Fibroblast of peridontal ligament (primary cell): ENCODE measurements around the gene GON7.
"Not testable (repeated sequence)": the region's sequence is repeated elsewhere in the genome, so short reads cannot be mapped to it uniquely, and the experiment has no call there.

ENCODE experiments used
- DNase-seq: peaks from one replicate; pipeline ENCODE4 v3.0.0-alpha.2; 2010; ENCODE audit errors: extremely low read depth

Gene GON7

DNA sequence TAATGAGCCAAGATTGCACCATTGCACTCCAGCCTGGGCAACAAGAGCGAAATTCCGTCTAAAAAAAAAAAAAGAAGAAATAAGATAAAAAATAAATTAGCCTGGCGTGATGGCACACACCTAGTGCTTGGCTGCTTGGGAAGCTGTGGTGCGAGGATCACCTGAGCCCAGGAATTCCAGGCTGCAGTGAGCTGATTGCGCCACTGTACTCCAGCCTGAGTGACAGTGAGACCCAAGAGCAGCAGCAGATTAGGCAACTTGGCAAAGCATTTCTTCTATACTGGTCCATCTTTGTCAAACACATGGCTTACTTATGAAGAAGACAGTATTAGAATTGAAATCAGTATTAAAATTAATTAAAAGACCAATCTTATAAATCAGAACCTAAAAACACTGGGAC is 6.3 kb downstream of the GON7 start:
- no peak for DNase-seq

DNA sequence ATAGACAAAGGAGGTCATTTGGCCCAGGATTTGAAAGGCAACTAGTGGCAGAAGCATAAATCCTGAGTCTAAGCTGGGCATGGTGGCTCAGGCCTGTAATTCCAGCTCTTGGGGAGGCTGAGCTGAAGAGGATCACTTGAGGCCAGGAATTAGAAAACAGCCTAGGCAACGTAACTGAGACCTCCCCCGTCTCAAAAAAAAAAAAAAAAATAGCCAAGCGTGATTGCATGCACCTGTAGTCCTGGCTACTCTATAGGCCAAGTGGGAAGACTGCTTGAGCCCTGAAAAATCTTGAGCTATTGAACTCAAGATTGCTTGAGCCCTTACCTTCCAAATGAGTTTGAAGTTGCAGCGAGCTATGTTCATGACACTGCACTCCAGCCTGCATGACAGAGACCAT is 7.8 kb downstream of the GON7 start:
- DNase-seq: no peak

DNA sequence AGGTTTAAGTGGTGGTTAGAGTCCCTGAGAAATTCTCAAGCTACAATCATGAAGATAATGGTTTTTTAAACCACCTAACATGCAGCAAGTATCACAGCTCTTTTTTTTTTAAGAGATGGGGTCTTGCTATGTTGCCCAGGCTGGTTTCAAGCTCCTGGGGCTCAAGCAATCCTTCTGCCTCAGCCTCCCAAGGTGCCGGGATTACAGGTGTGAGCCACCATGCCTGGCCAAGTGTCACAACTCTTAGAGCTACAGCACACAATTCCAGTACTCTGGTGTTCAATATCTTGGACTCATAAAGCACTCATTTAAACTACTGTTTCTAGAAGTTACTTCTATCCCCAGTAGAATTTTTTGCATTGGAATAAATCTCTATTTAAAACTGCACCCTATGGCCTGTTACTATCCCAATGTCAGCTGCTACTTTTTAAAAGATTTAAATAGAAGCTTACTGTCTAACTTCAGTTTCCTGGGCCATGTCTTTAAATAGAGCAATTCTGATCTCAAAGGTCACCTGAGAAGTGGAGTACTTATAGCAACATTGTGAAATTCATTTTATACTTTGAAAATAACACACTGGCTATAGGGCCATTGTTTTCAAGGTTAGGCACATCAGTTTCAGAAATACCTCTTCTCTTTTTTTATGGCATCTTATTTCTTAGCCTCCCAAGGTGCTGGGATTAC is 11.4 kb downstream of the GON7 start:
- no peak for DNase-seq

DNA sequence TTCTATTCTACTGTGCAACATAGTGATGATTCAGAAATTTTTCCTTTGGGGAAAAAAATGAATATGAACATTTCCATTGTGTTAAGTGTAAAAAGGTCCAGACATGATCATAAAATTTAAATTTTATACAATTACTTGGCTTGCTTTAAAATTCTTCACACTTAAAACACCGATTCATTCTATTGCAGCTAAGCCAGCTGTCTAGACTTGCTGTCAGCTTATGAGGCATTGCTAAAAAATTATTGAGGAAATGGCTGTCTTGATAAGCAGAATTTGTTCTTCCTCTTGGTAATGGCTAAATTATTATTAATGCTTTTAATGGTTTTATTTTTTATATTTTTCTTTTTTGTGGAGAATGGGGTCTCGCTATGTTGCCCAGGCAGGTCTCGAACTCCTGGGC is 19.9 kb downstream of the GON7 start:
- no peak for DNase-seq

DNA sequence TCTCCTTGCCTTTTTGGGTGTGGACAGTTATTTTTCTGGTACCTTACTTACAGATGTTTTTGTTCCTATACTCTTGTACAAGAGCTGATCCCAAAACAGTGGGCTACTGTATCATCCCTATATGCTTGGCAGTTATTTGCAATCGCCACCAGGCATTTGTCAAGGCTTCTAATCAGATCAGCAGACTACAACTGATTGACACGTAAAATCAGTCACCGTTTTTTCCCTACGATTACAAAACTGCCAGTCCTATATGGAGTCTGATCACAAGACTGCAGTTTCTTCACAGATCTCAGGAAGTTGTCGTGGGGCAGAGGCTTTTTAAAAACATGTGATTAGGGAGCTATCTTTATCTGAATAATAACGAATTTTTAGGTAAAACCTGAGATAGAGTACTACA is 20.4 kb downstream of the GON7 start:
- DNase-seq: no peak

DNA sequence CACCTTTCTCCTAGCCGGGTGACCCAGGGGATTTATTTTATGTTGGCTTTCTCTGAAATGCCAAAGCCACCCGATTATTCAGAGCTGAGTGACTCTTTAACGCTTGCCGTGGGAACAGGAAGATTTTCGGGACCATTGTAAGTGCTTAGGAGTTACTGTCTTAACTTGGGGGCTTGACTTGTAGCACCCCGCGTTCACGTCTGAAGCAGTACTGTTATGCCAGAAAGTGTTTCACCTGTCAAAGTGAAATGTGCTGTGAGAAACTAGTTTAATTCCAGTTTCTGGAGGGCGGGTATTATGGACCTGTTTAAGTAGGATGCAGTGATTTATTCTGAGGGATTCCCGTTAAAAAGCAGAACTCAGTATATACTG is 21.5 kb downstream of the GON7 start:
- DNase-seq: no peak

DNA sequence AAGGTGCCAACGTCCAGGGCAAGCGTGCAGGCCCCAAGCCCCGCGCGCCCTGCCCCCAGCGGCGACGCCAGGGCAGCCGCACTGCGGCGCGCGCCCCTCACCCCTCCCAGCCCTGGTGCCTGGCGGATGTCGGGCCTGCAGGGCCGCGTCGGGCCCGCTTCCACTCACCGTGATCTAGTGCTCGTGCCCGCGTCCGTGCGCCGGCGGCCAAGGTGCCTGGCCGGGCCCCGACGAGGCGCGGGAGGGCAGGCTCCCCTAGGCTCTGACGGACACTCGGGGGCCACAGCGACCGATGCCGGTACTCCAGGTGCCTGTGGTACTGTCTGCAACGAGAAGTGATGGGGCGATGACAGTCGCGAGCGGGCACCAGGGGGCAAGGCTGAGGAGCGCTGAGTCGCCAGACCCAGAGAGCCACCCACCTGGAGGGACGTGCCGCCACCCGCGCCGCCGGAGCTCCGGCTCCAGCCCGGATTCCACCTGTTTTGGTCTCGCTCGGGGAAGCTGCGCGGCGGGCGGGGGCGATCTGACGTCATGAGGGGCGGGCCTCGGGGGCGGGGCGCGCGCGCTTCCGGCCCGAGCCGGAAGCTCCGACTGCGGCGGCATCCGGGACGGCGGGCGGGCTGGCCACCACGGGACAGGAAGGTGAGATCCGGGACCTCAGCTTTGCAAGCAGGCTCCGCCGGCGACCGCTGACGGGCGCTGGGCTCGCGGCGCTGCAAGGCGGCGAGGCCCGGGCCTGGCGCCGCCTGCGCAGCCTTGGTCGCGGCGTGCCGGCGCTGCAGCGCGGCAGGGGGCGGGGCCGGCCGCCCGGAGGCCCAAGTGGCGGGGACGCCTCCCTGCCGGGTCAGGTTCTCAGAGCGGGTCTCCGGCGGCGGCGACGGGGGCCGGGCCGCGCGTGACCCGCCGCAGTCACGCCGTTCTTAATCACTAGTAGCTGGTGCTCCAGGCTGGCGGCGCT is 22.2 kb downstream of the GON7 start, which contains the start of the genes LYSET and MOAP1:
Gene LYSET, plus strand, starts transcription at position 927 of the 958 bp plus-strand sequence. CDS start 89 bp downstream, outside the sequence.
Gene MOAP1, minus strand, starts transcription at position 507 of the 958 bp plus-strand sequence. CDS start 655 bp downstream, outside the sequence.
- peak; percentile 60 for DNase-seq

DNA sequence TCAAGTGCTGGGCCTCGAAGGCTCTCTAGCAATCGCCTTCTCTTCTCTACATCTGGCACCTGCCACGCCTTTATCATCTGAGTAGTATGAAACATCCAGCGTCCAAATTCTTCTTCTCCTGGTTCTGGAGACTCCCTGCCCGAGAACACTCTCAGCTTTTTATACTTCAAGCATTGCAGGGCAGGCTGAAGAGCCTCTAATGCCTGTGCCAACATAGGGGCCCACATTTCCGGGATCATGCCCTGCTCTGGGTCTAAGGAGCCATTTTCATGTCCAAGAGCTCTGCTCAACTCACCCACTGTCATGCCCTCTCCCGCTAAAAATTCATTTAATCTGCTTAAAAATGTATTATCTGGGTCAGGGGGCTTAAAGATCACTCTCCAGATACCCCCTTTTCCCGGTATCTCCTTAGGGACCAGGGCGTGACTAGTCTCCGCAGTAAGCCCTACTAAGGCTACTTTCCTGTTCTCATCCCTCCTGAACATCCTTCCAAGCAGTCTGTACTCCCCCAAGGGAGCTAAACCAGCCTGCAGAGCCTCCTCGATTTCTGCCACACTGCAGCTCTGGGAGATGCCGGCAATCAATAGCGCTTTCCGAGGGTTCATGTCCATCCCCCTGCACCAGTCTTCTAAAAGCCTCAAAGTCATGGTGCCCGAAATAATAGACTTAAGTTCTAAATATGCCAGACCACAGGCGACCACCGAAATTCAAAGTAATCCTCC is 23.1 kb downstream of the GON7 start:
- DNase-seq: no peak

DNA sequence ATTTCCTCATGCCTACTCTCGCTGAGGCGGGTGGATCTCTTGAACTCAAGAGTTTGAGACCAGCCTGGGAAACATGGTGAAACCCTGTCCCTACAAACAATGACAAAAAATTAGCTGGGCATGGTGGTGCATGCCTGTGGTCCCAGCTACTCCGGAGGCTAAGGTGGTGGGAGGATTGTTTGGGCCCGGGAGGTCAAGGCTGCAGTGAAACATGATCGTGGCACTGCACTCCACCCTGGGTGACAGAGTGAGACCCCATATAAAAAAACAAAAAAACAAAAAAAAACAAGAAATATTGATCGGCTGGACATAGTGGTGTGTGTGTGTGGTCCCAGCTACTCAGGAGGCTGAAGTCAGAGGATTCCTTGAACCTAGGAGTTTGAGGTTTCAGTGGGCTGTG is 31.4 kb downstream of the GON7 start:
- no peak for DNase-seq

DNA sequence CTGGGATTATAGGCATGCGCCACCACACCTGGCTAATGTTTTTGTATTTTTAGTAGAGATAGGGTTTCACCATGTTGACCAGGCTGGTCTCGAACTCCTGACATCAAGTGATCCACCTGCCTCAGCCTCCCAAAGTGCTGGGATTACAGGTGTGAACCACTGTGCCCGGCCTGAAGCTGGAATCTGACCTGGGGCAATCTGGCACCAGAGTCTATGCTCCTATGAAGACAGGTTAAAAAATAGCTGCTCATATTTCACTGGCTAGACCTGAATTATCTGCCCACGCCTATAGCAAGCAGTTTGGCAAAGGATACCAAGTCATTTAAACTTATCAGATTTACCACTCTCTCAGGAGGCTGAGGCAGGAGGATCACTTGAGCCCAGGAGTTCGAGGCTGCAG is 32.1 kb downstream of the GON7 start:
- not testable (repeated sequence) for DNase-seq

DNA sequence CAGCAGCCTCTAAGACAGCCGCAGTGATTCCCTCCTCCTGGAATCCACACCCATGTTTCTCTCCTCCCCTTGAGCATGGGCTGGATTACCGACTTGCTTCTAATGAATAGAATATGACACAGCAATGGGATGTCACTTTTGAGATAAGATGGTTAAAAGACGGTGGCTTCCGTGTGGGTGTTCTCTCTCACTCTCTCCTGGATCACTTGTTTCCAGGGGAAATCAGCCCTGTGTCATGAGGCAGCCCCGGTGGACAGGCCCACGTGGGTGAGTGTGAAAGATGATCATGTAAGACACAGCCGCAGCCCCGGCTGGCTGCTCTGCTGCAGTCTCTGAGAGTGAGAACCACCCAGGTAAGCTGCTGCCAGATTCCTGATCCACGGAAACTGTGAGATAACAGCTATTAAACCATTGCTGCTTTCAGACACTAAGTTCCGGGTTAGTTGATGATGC is 32.9 kb downstream of the GON7 start:
- no peak for DNase-seq

DNA sequence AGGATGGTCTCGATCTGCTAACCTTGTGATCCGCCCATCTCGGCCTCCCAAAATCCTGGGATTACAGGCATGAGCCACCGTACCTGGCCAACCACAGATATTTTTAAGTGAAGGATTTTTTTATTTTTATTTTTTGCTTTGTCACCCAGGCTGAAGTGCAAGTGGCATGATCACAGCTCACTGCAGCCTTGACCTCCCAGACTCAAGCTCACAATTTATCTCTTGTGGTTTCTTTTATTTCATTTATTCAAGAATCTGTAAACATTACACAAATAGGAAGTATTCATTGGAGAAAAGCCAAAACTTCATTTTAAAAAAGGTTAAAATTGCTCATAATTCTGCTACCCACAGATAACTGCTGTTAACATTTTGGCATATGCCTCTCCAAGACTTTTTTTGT is 35.5 kb downstream of the GON7 start:
- DNase-seq: no peak

DNA sequence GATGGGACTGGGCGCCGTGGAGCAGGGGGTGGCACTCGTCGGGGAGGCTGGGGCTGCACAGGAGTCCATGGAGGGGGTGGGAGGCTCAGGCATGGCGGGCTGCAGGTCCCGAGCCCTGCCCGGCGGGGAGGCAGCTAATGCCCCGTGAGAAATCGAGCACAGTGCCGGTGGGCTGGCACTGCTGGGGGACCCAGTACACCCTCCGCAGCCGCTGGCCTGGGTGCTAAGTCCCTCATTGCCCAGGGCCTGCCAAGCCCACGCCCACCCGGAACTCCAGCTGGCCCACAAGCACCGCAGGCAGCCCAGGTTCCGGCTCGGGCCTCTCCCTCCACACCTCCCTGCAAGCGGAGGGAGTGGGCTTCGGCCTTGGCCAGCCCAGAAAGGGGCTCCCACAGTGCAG is 36.7 kb downstream of the GON7 start:
- DNase-seq: not testable (repeated sequence)

DNA sequence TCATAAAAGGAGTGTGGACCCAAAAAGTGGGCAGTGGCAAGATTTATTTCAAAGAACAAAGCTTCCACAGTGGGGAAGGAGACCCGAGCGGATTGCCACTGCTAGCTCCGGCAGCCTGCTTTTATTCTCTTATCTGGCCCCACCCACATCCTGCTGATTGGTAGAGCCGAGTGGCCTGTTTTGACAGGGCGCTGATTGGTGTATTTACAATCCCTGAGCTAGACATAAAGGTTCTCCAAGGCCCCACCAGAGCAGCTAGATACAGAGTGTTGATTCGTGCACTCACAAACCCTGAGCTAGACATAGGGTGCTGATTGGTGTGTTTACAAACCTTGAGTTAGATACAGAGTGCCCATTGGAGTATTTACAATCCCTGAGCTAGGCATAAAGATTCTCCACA is 37.2 kb downstream of the GON7 start:
- not testable (repeated sequence) for DNase-seq

DNA sequence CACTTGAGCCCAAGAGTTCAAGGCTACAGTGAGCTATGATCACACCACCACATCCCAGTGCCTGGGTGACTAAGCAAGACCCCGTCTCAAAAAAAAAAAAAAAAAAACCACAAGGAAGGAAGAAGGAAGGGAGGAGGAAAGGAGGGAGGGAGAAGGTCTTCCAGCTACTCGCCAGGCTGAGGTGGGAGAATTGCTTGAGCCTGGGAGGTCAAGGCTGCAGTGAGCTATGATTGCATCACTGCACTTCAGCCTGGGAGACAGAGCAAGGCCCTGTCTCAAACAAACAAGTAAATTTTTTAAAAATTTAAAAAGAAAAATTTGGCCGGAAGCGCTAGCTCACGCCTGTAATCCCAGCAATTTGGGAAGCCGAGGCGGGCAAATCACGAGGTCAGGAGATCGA is 38.3 kb downstream of the GON7 start:
- DNase-seq: not testable (repeated sequence)

DNA sequence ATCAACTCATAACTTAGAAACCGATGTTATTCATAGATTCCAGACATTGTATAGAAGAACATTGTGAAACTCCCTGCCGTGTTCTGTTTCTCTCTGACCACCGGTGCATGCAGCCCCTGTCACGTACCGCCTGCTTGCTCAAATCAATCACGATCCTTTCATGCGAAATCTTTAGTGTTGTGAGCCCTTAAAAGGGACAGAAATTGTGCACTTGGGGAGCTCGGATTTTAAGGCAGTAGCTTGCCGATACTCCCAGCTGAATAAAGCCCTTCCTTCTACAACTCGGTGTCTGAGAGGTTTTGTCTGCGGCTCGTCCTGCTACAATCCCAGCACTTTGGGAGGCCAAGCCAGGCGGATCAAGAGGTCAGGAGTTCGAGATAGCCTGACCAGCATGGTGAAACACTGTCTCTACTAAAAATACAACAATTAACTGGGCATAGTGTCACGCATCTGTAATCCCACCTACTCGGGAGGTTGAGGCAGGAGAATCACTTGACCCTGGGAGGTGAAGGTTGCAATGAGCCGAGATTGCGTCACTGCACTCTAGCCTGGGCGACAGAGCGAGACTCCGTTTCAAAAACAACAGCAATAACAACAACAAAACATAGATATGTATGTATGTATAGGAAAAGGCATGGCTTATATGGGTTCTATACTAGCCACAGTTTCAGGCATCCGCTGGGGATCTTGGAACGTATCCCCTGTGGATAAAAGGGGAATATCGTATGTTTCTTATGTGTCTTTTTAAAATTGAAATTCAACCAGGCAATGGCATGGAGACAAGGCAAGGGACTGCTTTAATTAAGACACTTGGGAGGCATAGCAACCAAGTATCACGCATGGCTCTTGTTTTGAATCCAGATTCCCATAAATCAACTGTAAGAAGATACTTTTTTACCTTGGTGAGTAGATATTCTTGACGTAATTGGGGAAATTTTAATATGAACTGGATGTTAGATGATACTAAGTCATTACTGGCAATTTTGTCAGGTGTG is 41.3 kb downstream of the GON7 start:
- DNase-seq: not testable (repeated sequence)

DNA sequence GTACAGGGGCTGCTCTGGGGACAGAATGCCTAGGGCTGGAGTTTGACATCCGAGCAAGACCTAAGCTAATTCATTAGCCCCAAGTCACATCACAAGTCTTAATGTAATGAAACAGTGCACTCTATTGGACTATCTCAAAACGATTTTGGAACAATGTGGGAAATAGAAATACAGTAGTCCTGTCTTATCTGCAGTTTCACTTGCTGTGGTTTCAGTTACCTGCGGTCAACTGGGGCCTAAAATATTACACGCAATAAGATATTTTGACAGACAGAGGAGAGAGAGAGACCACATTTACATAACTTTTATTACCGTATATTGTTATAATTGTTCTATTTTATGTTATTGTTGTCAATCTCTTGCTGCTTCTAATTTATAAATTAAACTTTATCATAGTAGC is 43.3 kb downstream of the GON7 start:
- DNase-seq: no peak

DNA sequence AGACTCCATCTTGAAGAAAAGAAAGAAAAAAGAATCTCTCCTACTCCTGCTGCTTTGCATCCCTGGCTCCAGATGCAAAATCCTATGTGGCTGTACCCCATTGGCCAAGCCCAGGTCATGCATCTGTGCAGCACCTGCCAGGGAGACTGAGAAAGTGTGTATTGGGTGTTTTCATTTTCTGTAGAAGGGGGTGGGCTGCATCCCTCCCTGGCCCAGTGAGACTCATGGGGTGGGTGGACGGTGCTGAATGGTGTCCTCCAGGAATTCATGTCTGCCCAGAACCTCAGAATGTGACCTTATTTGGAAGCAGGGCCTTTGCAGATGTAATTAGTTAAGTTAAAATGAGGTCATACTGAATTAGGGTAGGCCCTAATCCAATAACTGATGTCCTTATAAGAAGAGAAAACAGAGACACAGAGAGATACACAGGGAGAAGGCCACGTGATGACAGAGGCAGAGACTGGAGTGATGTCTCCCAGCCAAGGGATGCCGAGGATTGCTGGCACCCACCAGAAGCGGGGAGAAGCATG is 45.4 kb downstream of the GON7 start:
- DNase-seq: no peak

DNA sequence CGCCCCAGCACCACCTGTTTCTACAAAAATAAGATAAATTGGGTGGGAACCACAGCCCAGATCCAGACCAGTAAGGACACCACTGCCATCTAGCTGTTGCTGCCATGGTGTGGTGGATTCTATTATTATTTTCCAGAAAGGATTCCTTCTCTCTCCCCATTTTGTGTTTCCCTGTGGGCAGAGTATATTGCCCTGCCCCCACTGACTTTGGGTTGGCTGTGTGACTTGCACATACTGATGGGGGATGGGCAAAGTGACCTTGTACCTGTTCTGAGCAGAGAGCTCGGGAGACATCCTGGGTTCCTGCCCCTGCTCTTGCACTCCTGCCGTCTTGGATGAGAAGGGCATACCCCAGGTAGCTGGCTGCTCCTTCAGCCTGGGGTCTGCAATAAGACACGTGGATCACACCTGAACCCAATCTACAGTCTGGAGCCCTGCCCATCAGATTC is 46.5 kb downstream of the GON7 start:
- peak; percentile 18 for DNase-seq

DNA sequence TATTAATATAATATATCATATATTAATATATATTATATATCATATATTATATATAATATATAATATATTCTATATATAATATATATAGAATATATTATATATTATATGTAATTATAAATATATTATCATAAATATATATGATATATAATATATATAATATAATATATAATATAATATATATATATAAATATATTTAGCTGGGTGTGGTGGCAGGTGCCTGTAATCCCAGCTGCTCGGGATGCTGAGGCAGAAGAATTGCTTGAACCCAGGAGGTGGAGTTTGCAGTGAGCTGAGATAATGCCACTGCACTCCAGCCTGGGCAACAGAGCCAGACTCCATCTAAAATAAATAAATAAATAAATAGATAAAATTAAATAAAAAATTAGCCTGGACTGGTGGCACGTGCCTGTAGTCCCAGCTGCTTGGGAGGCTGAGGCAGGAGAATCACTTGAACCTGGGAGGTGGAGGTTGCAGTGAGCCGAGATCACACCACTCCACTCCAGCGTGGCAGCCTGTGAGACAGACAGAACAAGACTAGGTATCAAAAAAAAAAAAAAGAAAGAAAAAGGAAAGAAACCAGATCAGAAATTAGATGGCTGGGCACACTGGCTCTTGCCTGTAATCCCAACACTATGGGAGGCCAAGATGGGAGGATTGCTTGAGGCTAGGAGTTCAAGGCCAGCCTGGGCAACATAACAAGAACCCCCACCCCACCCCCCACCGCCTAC is 47.1 kb downstream of the GON7 start:
- DNase-seq: not testable (repeated sequence)
